Loucy (cell line): Measurements from ENCODE around the gene DTL.
"Not testable (repeated sequence)": the region's sequence is repeated elsewhere in the genome, so short reads cannot be mapped to it uniquely, and the experiment has no call there.

ENCODE experiments used
- H2AFZ ChIP-seq: fragments of 200-600 bp; sonication (generic); 2 replicates; pipeline ENCODE4 v1.6.0; 2016; ENCODE audit warnings: antibody characterized with exemption, mild to moderate bottlenecking, low read length, moderate library complexity
- H3F3A ChIP-seq: fragments of 200-600 bp; 2 replicates; pipeline ENCODE4 v1.6.0; 2016; ENCODE audit warnings: antibody characterized with exemption, low read depth, mild to moderate bottlenecking
- H3K27me3 ChIP-seq: fragments of 200-600 bp; sonication (generic); 2 replicates; pipeline ENCODE4 v1.6.1; 2014; ENCODE audit warnings: low read length, mild to moderate bottlenecking; ENCODE audit not compliant: insufficient read depth, poor library complexity, severe bottlenecking
- H3K36me3 ChIP-seq: fragments of 200-600 bp; sonication (generic); 2 replicates; pipeline ENCODE4 v1.6.1; 2016; ENCODE audit warnings: low read length; ENCODE audit not compliant: insufficient read depth
- H3K4me1 ChIP-seq: fragments of 200-600 bp; sonication (generic); 2 replicates; pipeline ENCODE4 v1.5.1; 2014; ENCODE audit warnings: low read length, mild to moderate bottlenecking; ENCODE audit not compliant: insufficient read depth, poor library complexity, severe bottlenecking
- H3K4me2 ChIP-seq: fragments of 200-600 bp; sonication (generic); 2 replicates; pipeline ENCODE4 v1.6.0; 2014; ENCODE audit warnings: antibody characterized with exemption, low read length, low read depth, mild to moderate bottlenecking; ENCODE audit not compliant: poor library complexity, severe bottlenecking
- H3K4me3 ChIP-seq: fragments of 200-600 bp; sonication (generic); 2 replicates; pipeline ENCODE4 v1.5.1; 2014; ENCODE audit warnings: low read length, mild to moderate bottlenecking, mixed read lengths; ENCODE audit not compliant: poor library complexity, severe bottlenecking
- H3K79me2 ChIP-seq: fragments of 200-600 bp; sonication (generic); 2 replicates; pipeline ENCODE4 v1.6.1; 2014; ENCODE audit warnings: low read length; ENCODE audit not compliant: insufficient read depth
- H3K9ac ChIP-seq: fragments of 200-600 bp; sonication (generic); 2 replicates; pipeline ENCODE4 v1.6.0; 2014; ENCODE audit warnings: mild to moderate bottlenecking, low read depth, low read length, moderate library complexity; ENCODE audit not compliant: poor library complexity, severe bottlenecking
- H3K9me2 ChIP-seq: fragments of 200-600 bp; sonication (generic); replicated peaks from 2 replicates; pipeline ENCODE4 v1.6.1; 2016; ENCODE audit warnings: low read depth, low read length, mixed read lengths
- H3K9me3 ChIP-seq: fragments of 200-600 bp; sonication (generic); 2 replicates; pipeline ENCODE4 v1.6.1; 2014; ENCODE audit warnings: mild to moderate bottlenecking, antibody characterized with exemption, low read length, low read depth; ENCODE audit not compliant: insufficient read depth
- H4K20me1 ChIP-seq: fragments of 200-600 bp; sonication (generic); 2 replicates; pipeline ENCODE4 v1.6.0; 2014; ENCODE audit warnings: antibody characterized with exemption, low read length, mild to moderate bottlenecking; ENCODE audit not compliant: insufficient read depth, poor library complexity, severe bottlenecking
- EZH2phosphoT487 ChIP-seq: fragments of 200-600 bp; IDR thresholded peaks from 2 replicates; pipeline ENCODE4 v1.6.1; 2018; ENCODE audit warnings: antibody characterized with exemption, mild to moderate bottlenecking, moderate library complexity, borderline replicate concordance
- TF ChIP-seq, protein P1 (sequence below): fragments of 200-600 bp; sonication (generic); conservative IDR thresholded peaks from 2 replicates; pipeline ENCODE4 v1.5.1; 2014; ENCODE audit warnings: mild to moderate bottlenecking, antibody characterized with exemption, low read length

The DTL gene, protein sequence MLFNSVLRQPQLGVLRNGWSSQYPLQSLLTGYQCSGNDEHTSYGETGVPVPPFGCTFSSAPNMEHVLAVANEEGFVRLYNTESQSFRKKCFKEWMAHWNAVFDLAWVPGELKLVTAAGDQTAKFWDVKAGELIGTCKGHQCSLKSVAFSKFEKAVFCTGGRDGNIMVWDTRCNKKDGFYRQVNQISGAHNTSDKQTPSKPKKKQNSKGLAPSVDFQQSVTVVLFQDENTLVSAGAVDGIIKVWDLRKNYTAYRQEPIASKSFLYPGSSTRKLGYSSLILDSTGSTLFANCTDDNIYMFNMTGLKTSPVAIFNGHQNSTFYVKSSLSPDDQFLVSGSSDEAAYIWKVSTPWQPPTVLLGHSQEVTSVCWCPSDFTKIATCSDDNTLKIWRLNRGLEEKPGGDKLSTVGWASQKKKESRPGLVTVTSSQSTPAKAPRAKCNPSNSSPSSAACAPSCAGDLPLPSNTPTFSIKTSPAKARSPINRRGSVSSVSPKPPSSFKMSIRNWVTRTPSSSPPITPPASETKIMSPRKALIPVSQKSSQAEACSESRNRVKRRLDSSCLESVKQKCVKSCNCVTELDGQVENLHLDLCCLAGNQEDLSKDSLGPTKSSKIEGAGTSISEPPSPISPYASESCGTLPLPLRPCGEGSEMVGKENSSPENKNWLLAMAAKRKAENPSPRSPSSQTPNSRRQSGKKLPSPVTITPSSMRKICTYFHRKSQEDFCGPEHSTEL

DNA sequence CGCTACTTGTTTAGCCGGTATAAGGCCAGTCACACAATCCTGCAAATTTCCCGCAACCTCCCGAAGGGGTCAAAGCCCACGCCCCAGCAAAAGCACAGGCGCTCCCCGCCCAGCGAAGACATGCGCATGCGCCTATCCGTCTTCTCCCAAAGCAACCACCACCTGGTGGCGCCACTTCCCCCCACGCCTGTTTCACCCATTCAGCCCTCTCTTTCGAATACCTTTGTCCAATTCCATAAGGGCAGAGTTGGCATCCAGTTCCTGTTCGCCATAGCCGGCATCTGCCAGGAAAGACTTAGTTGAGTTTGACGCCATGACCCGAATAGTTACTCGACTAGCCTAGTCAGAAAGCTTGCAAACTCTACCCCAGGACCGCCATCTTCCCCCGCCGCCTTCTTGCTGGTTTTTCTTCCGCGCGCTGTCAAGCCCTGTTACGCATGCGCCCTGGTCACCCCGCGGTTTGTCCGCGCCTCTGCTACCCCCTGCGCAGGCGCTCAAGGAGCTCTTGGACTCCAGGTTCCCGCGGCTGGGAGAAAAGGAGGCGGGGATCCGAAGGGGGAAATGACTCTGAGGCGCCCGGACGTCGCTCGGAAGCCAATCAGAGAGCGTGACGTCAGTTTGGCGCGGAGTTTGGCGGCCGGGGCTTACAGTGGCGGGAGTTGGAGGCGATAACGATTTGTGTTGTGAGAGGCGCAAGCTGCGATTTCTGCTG is at the start of gene DTL, which contains the start of gene INTS7:
Gene DTL (plus strand): TSS at position 626 of the 712 bp plus-strand sequence. CDS start 143 bp downstream, outside the sequence.
Gene INTS7 (minus strand): TSS at position 435 of the 712 bp plus-strand sequence. CDS start 120 bp downstream, at position 315.
- H3K9me2 ChIP-seq: no peaks in the 10 kb centered on the region
- H3K4me2 ChIP-seq: peak within 1 kb of the TSS; percentile 96
- H2AFZ ChIP-seq: peak within 1 kb of the TSS; percentile 90
- no peaks in the 10 kb centered on the region for H3K36me3 ChIP-seq
- H4K20me1 ChIP-seq: peaks cover 77% of the 10 kb centered on the region
- H3K4me1 ChIP-seq: peaks cover 56% of the 10 kb centered on the region
- TF ChIP-seq, protein P1, sequence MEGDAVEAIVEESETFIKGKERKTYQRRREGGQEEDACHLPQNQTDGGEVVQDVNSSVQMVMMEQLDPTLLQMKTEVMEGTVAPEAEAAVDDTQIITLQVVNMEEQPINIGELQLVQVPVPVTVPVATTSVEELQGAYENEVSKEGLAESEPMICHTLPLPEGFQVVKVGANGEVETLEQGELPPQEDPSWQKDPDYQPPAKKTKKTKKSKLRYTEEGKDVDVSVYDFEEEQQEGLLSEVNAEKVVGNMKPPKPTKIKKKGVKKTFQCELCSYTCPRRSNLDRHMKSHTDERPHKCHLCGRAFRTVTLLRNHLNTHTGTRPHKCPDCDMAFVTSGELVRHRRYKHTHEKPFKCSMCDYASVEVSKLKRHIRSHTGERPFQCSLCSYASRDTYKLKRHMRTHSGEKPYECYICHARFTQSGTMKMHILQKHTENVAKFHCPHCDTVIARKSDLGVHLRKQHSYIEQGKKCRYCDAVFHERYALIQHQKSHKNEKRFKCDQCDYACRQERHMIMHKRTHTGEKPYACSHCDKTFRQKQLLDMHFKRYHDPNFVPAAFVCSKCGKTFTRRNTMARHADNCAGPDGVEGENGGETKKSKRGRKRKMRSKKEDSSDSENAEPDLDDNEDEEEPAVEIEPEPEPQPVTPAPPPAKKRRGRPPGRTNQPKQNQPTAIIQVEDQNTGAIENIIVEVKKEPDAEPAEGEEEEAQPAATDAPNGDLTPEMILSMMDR: peak; percentile 86
- TF ChIP-seq EZH2phosphoT487: no peak
- H3K4me3 ChIP-seq: peak within 1 kb of the TSS; percentile 99
- peaks cover 92% of the 10 kb centered on the region for H3K79me2 ChIP-seq
- no peaks in the 10 kb centered on the region for H3F3A ChIP-seq
- H3K27me3 ChIP-seq: no peaks in the 10 kb centered on the region
- H3K9me3 ChIP-seq: no peaks in the 10 kb centered on the region
- peak within 1 kb of the TSS; percentile 94 for H3K9ac ChIP-seq

- H2AFZ ChIP-seq: no peak overlapping the region
- H4K20me1 ChIP-seq: no peaks in the 10 kb centered on the region
- no peaks in the 10 kb centered on the region for H3K9me3 ChIP-seq
- no peaks in the 10 kb centered on the region for H3K27me3 ChIP-seq
- H3K9me2 ChIP-seq: no peaks in the 10 kb centered on the region
- no peak overlapping the region for H3K4me2 ChIP-seq
- TF ChIP-seq EZH2phosphoT487: no peak
- TF ChIP-seq, protein P1: no peak
- H3K9ac ChIP-seq: no peak overlapping the region
- H3F3A ChIP-seq: no peaks in the 10 kb centered on the region
- no peak overlapping the region for H3K4me3 ChIP-seq
- peaks cover 51% of the 10 kb centered on the region for H3K36me3 ChIP-seq
- H3K79me2 ChIP-seq: no peaks in the 10 kb centered on the region
- no peaks in the 10 kb centered on the region for H3K4me1 ChIP-seq
Measured at GRCh38 chr1:211986628-211987254, 48.8 kb upstream of the DTL start.

DNA sequence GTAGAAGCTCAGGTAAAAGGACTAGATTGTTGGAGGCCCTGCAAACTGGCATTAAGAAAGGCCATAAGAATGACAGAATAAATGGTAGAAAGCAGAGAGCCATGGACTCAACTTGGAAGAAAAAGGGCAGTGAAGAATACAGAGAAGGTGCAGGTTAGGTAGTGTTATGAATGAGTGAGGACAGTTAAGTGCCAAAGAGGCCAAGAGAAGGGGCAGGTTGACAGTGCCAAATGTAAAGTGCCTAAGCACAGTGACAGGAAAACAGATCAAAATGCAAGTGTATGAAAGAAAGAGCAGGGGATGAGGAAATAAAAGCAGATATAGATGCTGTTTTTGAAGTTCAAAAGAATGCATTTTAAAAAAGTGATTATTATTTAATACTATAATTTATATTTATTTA is 43.9 kb upstream of the DTL start:
- Histone ChIP-seq H3K79me2 (peaks cover 11% of the 10 kb centered on the region; the same call in 1 of the 2 replicates), H3K4me3 (no peak overlapping the region), H3K9ac (no peak overlapping the region), H3K9me3 (no peaks in the 10 kb centered on the region), H3K36me3 (peaks cover 32% of the 10 kb centered on the region), H3F3A (no peaks in the 10 kb centered on the region), H2AFZ (no peak overlapping the region), H3K4me2 (no peak overlapping the region), H3K27me3 (no peaks in the 10 kb centered on the region), H3K9me2 (no peaks in the 10 kb centered on the region), H4K20me1 (no peaks in the 10 kb centered on the region), H3K4me1 (no peaks in the 10 kb centered on the region)
- TF ChIP-seq, protein P1: no peak
- TF ChIP-seq EZH2phosphoT487: no peak

DNA sequence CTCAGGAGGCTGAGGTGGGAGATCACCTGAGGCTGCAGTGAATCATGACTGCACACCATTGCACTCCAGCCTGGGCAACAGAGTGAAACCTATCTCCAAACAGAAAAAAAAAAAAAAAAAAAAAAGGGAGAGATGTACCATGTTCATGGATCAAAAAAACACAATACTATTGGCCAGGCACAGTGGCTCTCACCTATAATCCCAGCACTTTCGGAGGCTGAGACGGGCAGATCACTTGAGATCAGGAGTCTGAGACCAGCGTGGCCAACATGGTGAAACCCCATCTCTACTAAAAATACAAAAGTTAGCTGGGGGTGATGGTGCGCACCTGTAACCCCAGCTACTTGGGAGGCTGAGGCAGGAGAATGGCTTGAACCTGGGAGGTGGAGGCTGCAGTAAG is 38.1 kb upstream of the DTL start:
- H3K9me3 ChIP-seq, H3K4me2 ChIP-seq, H3K27me3 ChIP-seq, H2AFZ ChIP-seq, H3K9ac ChIP-seq, H3K4me3 ChIP-seq, H3K9me2 ChIP-seq, H3K4me1 ChIP-seq, H3F3A ChIP-seq, H4K20me1 ChIP-seq: not testable (repeated sequence)
- Histone ChIP-seq H3K79me2 (peaks cover 15% of the 10 kb centered on the region; the same call in 1 of the 2 replicates), H3K36me3 (peaks cover 53% of the 10 kb centered on the region; the same call in 1 of the 2 replicates)
